DOHH2 (cell line): Measurements from ENCODE around the gene SDHAF2.

ENCODE experiments used
- H3F3A ChIP-seq: fragments of 200-600 bp; sonication (generic), shearing (Covaris generic); 2 replicates; pipeline ENCODE4 v1.6.0; 2016; ENCODE audit warnings: antibody characterized with exemption, mild to moderate bottlenecking; ENCODE audit not compliant: control insufficient read depth, insufficient read depth
- H3K27ac ChIP-seq: fragments of 200-600 bp; sonication (generic); 2 replicates; pipeline ENCODE4 v1.5.1; 2014; ENCODE audit warnings: low read depth, mild to moderate bottlenecking, low read length, moderate library complexity
- H3K27me3 ChIP-seq: fragments of 200-600 bp; sonication (generic); 2 replicates; pipeline ENCODE4 v1.6.1; 2014; ENCODE audit warnings: mild to moderate bottlenecking, low read length, mixed read lengths; ENCODE audit not compliant: control insufficient read depth
- H3K36me3 ChIP-seq: fragments of 200-600 bp; sonication (generic); 2 replicates; pipeline ENCODE4 v1.6.1; 2014; ENCODE audit warnings: mild to moderate bottlenecking, low read length, moderate library complexity, mixed read lengths; ENCODE audit not compliant: control insufficient read depth
- H3K4me1 ChIP-seq: fragments of 200-600 bp; sonication (generic); 2 replicates; pipeline ENCODE4 v1.6.1; 2014; ENCODE audit warnings: mild to moderate bottlenecking, low read length, mixed read lengths; ENCODE audit not compliant: control insufficient read depth
- H3K4me2 ChIP-seq: fragments of 200-600 bp; sonication (generic); 2 replicates; pipeline ENCODE4 v1.6.0; 2014; ENCODE audit warnings: mild to moderate bottlenecking, low read length, moderate library complexity
- H3K4me3 ChIP-seq: fragments of 200-600 bp; sonication (generic); 2 replicates; pipeline ENCODE4 v1.5.1; 2014; ENCODE audit warnings: mild to moderate bottlenecking, low read length, mixed read lengths
- H3K79me2 ChIP-seq: fragments of 200-600 bp; sonication (generic); 2 replicates; pipeline ENCODE4 v1.6.1; 2014; ENCODE audit warnings: mild to moderate bottlenecking, low read length, mixed read lengths; ENCODE audit not compliant: control insufficient read depth
- H3K9me2 ChIP-seq: fragments of 200-600 bp; sonication (generic); replicated peaks from 2 replicates; pipeline ENCODE4 v1.6.1; 2014; ENCODE audit warnings: mild to moderate bottlenecking, low read length, mixed read lengths; ENCODE audit not compliant: control insufficient read depth
- H3K9me3 ChIP-seq: fragments of 200-600 bp; sonication (generic); 2 replicates; pipeline ENCODE4 v1.6.1; 2014; ENCODE audit warnings: antibody characterized with exemption, low read length, mixed read lengths; ENCODE audit not compliant: control insufficient read depth, insufficient read depth
- H4K20me1 ChIP-seq: fragments of 200-600 bp; sonication (generic); 2 replicates; pipeline ENCODE4 v1.6.0; 2014; ENCODE audit warnings: low read depth, mild to moderate bottlenecking, antibody characterized with exemption, low read length, moderate library complexity; ENCODE audit not compliant: control insufficient read depth, insufficient read depth
- EZH2phosphoT487 ChIP-seq: fragments of 200-600 bp; sonication (generic); IDR thresholded peaks from 2 replicates; pipeline ENCODE4 v1.6.1; 2017; ENCODE audit warnings: borderline replicate concordance, mild to moderate bottlenecking, antibody characterized with exemption, low read length, moderate library complexity, mixed read lengths
- TF ChIP-seq, protein P1 (sequence below): fragments of 200-600 bp; sonication (generic); IDR thresholded peaks from one replicate; pipeline ENCODE4 v1.5.1; 2014; ENCODE audit warnings: antibody characterized with exemption, mild to moderate bottlenecking, low read depth, low read length; ENCODE audit not compliant: poor library complexity, severe bottlenecking

Gene SDHAF2

DNA sequence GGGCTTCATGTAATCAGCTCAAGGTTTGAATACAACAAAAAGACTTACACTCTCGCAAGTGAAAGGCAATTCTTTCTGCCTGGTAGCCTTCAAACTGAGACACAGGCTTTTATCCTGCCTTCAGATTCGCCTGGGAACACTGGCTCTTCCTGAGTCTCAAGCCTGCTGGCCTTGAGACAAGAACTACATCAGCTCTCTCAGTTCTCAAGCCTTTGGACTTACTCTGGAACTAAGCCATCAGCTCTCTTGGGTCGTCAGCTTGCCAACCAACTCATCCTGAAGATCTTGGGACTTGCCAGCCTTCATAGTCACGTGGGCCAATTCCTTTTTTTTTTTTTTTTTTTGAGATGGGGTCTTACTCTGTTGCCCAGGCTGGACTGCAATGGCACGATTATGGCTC lies 42.9 kb downstream of the SDHAF2 start:
- Histone ChIP-seq H4K20me1 (no peaks in the 10 kb centered on the region), H3K27me3 (no peaks in the 10 kb centered on the region), H3K4me1 (no peaks in the 10 kb centered on the region), H3K79me2 (no peaks in the 10 kb centered on the region), H3K4me3 (no peak overlapping the region), H3K36me3 (peaks cover 3% of the 10 kb centered on the region; the same call in 1 of the 2 replicates), H3K4me2 (no peak overlapping the region), H3K9me2 (no peaks in the 10 kb centered on the region), H3K27ac (no peak overlapping the region), H3F3A (no peaks in the 10 kb centered on the region; the same call in 1 of the 2 replicates), H3K9me3 (no peaks in the 10 kb centered on the region)
- TF ChIP-seq, protein P1, sequence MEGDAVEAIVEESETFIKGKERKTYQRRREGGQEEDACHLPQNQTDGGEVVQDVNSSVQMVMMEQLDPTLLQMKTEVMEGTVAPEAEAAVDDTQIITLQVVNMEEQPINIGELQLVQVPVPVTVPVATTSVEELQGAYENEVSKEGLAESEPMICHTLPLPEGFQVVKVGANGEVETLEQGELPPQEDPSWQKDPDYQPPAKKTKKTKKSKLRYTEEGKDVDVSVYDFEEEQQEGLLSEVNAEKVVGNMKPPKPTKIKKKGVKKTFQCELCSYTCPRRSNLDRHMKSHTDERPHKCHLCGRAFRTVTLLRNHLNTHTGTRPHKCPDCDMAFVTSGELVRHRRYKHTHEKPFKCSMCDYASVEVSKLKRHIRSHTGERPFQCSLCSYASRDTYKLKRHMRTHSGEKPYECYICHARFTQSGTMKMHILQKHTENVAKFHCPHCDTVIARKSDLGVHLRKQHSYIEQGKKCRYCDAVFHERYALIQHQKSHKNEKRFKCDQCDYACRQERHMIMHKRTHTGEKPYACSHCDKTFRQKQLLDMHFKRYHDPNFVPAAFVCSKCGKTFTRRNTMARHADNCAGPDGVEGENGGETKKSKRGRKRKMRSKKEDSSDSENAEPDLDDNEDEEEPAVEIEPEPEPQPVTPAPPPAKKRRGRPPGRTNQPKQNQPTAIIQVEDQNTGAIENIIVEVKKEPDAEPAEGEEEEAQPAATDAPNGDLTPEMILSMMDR, result no peak
- no peak for TF ChIP-seq EZH2phosphoT487

DNA sequence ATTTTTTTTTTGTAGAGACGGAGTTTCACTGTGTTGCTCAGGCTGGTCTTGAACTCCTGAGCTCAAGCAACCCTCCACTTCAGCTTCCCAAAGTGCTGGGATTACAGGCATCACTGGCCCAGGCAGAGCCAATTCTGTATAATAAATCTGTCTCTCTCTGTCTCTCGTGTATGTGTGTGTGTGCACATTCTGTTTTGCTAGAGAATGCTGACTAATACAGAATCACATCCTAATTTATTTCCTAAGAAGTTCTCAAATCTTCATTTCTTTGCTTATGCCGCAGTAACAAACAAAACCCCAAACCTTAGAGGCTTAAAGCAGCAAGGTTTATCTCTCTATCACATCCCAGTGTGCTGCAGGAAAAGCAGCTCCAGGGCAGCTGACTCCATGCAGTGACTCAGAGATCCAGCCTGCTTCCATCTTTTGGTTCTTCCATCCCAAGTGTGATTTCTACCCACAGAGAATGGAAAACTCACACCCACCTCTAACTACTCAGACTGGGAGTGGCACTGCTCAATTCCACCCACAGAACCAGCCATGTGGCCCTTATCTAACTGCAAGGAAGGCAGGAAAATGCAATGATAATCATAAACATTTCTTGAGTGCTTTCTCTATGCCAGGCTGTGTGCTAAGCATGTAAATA lies 43.6 kb downstream of the SDHAF2 start:
- H3K4me2 ChIP-seq, result no peak overlapping the region
- no peaks in the 10 kb centered on the region; the same call in 1 of the 2 replicates for H3F3A ChIP-seq

DNA sequence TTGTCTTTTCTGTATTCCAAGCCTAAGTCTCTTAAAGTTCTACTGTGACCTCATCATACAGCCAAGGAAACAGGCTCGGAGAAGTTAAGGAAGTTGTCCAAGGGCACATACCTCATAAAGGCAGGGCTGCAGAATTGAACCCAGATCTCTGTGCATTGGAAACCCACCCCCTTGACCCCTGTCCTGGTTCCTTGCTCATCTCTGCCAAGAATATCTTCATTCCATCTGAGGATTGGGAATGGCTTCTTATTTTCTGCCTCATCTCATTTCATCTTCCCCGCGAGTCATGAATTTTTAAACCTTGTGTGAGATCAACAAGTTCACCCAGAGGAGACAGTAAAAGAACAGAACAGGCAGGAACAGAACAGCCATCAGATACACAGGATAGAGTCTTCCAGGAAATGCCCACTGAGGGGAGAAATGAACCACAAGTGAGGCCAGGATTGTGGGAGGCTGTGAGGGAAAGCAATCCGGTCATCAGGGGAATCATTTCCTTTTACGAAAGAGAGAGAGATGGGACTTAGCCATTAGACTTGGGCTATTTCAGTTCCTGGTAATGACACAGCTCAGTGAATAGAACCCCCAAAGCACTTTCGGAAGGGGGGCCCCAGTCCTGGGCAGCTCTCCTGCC lies 44.2 kb downstream of the SDHAF2 start:
- Histone ChIP-seq H3K27me3 (peaks cover 6% of the 10 kb centered on the region; the same call in 1 of the 2 replicates), H3K79me2 (no peaks in the 10 kb centered on the region), H3K4me1 (no peaks in the 10 kb centered on the region), H3K27ac (no peak overlapping the region), H3K36me3 (peaks cover 3% of the 10 kb centered on the region; the same call in 1 of the 2 replicates), H3K4me2 (no peak overlapping the region), H3F3A (no peaks in the 10 kb centered on the region; the same call in 1 of the 2 replicates), H4K20me1 (0 out of 2 replicates have a peak, but pooled peaks cover 5% of the 10 kb centered on the region), H3K9me2 (no peaks in the 10 kb centered on the region), H3K4me3 (no peak overlapping the region), H3K9me3 (no peaks in the 10 kb centered on the region)
- TF ChIP-seq, protein P1, result no peak
- TF ChIP-seq EZH2phosphoT487, result no peak

More for the DNA sequence above, 43.6 kb downstream of the SDHAF2 start:
- H3K9me2 ChIP-seq, result no peaks in the 10 kb centered on the region
- H3K27ac ChIP-seq, result no peak overlapping the region
- H3K4me1 ChIP-seq, result no peaks in the 10 kb centered on the region
- H3K79me2 ChIP-seq, result no peaks in the 10 kb centered on the region
- H4K20me1 ChIP-seq, result 0 out of 2 replicates have a peak, but pooled peaks cover under 1% of the 10 kb centered on the region
- H3K27me3 ChIP-seq, result peaks cover 1% of the 10 kb centered on the region; the same call in 1 of the 2 replicates
- no peaks in the 10 kb centered on the region for H3K9me3 ChIP-seq
- peaks cover 3% of the 10 kb centered on the region; the same call in 1 of the 2 replicates for H3K36me3 ChIP-seq
- TF ChIP-seq EZH2phosphoT487, result no peak
- TF ChIP-seq, protein P1, result no peak
- H3K4me3 ChIP-seq, result no peak overlapping the region
